WI38 (cell line): ENCODE measurements around the gene PLCG2.

ENCODE experiments used
- H3K4me3 ChIP-seq: 2 replicates; pipeline ENCODE4 v1.5.1; 2011; ENCODE audit warnings: low read depth, mild to moderate bottlenecking, control low read depth, low read length
- TF ChIP-seq, protein P1 (sequence below): IDR thresholded peaks from 2 replicates; pipeline ENCODE4 v1.5.1; 2012; ENCODE audit warnings: low read depth, mild to moderate bottlenecking, control low read depth, low read length

The PLCG2 gene

DNA sequence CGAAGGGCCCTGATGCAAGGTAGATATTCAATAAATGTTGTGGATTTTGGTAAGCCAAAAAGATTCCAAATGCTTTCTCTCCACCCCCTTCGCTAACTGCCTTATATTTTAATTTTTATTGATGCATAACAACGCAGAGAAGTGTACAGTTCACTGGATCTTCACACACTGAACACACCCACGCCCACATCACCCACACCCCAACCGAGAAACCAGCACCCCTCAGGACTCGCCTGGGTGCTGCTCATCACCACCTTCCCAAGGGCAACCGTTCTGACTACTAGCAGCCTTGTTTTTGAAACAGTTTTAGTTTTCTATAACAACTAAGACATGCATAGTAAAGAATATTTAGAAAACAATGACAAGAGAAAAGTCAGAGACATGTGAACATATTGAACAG, 9.1 kb upstream of the PLCG2 start:
- H3K4me3 ChIP-seq: no peak overlapping the region
- TF ChIP-seq, protein P1, sequence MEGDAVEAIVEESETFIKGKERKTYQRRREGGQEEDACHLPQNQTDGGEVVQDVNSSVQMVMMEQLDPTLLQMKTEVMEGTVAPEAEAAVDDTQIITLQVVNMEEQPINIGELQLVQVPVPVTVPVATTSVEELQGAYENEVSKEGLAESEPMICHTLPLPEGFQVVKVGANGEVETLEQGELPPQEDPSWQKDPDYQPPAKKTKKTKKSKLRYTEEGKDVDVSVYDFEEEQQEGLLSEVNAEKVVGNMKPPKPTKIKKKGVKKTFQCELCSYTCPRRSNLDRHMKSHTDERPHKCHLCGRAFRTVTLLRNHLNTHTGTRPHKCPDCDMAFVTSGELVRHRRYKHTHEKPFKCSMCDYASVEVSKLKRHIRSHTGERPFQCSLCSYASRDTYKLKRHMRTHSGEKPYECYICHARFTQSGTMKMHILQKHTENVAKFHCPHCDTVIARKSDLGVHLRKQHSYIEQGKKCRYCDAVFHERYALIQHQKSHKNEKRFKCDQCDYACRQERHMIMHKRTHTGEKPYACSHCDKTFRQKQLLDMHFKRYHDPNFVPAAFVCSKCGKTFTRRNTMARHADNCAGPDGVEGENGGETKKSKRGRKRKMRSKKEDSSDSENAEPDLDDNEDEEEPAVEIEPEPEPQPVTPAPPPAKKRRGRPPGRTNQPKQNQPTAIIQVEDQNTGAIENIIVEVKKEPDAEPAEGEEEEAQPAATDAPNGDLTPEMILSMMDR: no peak

- no peak overlapping the region for H3K4me3 ChIP-seq
- TF ChIP-seq, protein P1: no peak
Measured at GRCh38 chr16:81774348-81774747, 4.7 kb upstream of the PLCG2 start.

DNA sequence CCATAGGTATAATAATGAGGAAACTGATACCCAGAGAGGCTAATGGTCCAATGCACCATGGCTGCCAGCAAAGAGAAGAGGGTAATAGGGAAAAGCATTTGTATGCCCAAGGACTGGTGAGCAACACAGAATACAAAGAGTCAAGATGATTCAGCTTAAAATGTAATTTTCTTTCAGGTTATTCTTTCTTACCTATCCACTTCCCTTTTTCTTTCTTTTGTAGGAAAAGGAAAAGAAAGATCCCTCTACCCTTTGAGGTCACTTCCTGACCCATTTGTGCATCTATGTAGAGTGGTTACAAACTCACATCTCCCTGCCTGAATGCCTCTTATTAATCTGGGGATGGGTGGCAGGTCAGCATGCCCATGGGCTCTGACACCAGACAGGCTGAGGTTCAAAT, 3.5 kb upstream of the PLCG2 start:
- TF ChIP-seq, protein P1: no peak
- H3K4me3 ChIP-seq: no peak overlapping the region

- no peak overlapping the region for H3K4me3 ChIP-seq
- TF ChIP-seq, protein P1: no peak
Measured at GRCh38 chr16:81778231-81778630, 860 bp upstream of the PLCG2 start.

- TF ChIP-seq, protein P1: no peak
- peak overlapping the region; percentile 22; the same call in 1 of the 2 replicates for H3K4me3 ChIP-seq
Measured at GRCh38 chr16:81779536-81780320, 637 bp downstream of the PLCG2 start.

- TF ChIP-seq, protein P1: no peak
Measured at GRCh38 chr16:81780350-81780749, 1.3 kb downstream of the PLCG2 start.

DNA sequence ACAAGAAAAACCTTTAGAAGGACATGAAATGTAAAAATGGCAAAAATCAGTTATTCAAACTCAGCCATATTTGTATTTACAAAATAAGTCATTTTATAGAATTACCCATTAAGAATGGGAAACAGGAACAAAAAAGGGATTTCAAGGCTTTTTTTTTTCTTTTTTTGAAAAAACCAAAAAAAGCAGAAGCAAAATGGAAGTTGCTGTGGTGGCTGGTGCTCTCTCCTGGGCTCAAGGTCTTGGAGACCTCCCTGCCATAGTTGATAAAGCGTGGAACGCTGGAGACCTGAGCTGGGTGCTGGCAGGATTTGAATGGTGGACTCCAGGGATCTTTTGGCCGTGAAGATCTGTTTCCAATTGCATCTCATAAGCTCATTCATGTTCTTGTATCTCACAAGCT, 3.1 kb downstream of the PLCG2 start:
- no peak overlapping the region for H3K4me3 ChIP-seq
- TF ChIP-seq, protein P1: no peak

More at GRCh38 chr16:81780350-81780749, 1.3 kb downstream of the PLCG2 start:
- no peak overlapping the region for H3K4me3 ChIP-seq
